ENCODE measurements around the gene STK32B.

STK32B gene

DNA sequence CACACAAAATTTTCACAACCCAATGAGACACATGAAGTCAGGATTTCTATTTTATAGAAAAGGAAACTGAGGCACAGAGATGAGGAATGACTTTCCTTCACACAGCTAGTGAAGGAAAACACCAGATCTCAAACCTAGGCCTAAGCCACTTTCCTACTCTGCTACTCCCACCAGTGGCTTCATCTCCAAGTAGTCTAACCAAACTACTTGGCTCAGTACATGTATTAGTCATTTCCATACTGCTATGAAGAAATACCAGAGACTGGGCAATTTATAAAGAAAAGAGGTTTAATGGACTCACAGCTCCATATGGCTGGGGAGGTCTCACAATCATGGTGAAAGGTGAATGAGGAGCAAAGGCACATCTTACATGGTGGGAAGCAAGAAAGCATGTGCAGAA lies 460.5 kb downstream of the STK32B start:
- no peak overlapping the region for H3K4me3 ChIP-seq (ENCODE audit: control insufficient read depth, low read depth, low read length)
- TF ChIP-seq, protein P1, sequence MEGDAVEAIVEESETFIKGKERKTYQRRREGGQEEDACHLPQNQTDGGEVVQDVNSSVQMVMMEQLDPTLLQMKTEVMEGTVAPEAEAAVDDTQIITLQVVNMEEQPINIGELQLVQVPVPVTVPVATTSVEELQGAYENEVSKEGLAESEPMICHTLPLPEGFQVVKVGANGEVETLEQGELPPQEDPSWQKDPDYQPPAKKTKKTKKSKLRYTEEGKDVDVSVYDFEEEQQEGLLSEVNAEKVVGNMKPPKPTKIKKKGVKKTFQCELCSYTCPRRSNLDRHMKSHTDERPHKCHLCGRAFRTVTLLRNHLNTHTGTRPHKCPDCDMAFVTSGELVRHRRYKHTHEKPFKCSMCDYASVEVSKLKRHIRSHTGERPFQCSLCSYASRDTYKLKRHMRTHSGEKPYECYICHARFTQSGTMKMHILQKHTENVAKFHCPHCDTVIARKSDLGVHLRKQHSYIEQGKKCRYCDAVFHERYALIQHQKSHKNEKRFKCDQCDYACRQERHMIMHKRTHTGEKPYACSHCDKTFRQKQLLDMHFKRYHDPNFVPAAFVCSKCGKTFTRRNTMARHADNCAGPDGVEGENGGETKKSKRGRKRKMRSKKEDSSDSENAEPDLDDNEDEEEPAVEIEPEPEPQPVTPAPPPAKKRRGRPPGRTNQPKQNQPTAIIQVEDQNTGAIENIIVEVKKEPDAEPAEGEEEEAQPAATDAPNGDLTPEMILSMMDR (conservative IDR thresholded peaks at IDR 0.05; ENCODE audit: control insufficient read depth, insufficient read depth, low read depth, low read length): no peak
- DNase-seq (ENCODE audit: low read depth): peak; percentile 76

DNA sequence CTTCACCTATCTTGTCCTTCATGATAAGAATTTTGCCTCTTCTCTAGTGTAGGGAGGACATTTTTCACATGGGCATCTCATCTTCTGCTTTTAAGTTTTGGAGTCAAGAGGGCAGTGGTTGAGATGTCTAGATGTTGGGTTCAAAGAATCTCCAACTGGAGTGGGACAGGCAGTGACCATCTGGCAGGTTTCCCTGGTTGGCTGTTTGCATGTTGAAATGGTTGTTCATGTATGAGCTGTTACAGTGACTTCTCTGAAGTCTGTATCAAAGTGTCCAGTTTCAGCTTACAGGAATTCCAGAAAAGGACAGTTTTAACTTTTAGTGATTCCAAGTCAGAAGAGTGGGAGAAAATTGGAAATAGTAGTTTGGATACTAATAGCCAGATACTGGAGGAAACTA lies 464.4 kb downstream of the STK32B start:
- no peak for DNase-seq (ENCODE audit: low read depth)
- H3K4me3 ChIP-seq (ENCODE audit: control insufficient read depth, low read depth, low read length): no peak overlapping the region
- TF ChIP-seq, protein P1 (conservative IDR thresholded peaks at IDR 0.05; ENCODE audit: control insufficient read depth, insufficient read depth, low read depth, low read length): no peak

DNA sequence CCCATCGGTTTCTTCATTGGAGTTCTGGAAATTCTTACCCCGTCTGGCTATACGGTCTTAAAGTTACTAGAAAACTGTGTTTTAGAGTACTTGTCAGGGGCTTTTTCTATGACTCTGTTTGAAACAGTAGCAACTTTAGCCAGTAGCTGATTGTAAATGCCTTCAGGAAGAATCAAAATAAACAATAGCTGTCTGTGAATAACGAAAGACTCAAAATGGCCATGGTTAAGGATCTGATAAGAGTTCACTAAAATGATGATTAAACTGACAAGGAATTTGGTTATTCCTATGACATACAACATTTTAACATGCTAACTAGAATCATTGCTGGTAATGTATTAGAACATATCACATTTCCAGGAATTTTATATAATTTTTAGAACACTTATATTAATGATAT lies 466.1 kb downstream of the STK32B start:
- H3K4me3 ChIP-seq (ENCODE audit: control insufficient read depth, low read depth, low read length): no peak overlapping the region
- no peak for DNase-seq (ENCODE audit: low read depth)
- TF ChIP-seq, protein P1 (conservative IDR thresholded peaks at IDR 0.05; ENCODE audit: control insufficient read depth, insufficient read depth, low read depth, low read length): no peak

DNA sequence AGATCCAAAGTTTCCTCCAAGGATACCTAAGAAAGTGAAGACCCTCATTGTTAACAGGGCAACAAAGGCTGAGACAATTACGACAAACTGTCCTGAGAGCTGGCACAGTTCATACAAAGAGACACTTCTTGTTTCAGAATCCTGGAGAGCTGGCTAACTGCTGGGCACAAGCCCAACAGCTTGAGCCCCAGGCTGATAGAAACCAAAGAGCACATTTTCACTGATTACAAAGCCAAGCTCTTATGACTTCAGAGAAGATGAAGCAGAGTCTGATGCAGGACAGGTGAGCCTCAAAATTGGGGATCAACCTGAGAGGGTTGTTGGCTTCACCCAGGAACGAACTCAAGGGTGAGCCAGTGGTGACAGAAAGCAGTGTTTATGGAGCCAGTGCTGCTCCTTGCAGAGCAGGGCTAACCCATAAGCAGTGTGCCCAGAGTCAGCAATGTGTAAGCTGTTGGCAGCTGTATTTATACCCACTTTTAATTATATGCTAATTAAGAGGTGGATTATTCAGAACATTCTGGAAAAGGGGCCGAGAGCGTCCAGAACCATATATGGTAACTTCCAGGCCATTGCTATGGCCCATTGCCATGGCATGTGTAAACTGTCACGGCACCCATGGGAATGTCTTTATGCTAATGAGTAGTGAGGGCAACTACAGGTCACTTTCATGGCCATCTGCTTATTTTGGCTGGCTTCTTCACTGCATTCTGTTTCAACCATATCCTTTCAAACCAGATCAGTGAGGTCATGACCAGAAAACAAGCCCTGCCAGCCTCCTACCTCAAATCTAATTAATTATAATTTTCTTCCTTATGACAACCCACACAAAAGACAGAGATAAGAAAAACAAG lies 473.4 kb downstream of the STK32B start:
- peak; percentile 46 for DNase-seq (ENCODE audit: low read depth)
- H3K4me3 ChIP-seq (ENCODE audit: control insufficient read depth, low read depth, low read length): no peak overlapping the region
- TF ChIP-seq, protein P1 (conservative IDR thresholded peaks at IDR 0.05; ENCODE audit: control insufficient read depth, insufficient read depth, low read depth, low read length): no peak

DNA sequence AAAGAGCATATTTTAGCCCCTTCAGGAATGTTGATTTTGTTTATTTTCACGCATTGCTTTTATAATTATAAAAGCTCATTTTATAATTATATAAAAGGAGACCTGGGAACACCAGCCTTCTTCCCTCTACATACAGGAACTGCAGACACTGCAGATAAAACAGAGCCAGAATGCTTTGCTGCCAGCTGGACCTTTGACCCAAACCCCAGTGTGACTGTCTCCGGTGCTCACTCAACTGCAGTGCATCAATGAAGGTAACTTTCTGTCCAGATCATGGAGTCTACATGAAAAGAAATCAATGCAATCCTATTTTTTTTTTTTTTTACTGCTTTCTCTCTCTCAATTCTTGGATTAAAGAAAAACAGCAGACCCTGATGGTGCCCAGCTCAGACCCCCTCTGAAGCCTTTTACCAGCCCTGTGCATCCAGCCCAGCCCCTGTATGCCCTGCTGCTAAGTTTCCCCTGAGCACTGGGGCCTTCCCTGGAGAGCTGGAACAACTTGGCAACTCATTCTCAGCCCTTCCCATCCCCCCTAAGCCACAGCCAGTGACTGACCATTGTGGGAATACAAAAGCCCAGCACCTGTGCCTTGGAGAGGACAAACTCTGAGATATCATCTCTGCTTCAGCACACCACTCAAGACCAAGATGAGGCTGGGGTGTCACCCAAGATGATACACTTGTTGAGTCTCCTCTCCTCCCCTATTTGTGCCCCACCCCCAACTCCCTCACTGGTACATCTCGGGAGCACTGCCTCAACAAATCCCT lies 475.0 kb downstream of the STK32B start:
- TF ChIP-seq, protein P1 (conservative IDR thresholded peaks at IDR 0.05; ENCODE audit: control insufficient read depth, insufficient read depth, low read depth, low read length): no peak
- DNase-seq (ENCODE audit: low read depth): no peak
- H3K4me3 ChIP-seq (ENCODE audit: control insufficient read depth, low read depth, low read length): no peak overlapping the region

DNA sequence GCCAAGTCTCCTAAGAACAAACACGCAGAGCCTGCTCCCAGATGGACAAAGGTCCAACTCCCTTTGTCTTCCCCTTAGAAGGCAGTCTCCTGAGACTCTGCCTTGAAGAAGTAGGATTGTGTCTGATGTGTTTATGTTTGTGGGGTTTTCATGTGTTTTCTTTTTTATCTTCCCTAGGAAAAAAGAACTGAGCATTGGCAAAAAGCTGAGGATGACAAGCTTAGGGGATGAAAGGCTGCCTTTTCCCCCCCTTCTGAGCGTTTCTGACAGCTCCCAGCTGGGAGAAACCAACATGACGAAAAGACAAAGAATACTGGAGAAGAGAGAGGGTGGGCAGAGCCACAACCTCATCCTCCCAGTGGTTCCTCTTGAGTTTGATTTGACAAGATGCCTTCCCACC lies 475.9 kb downstream of the STK32B start:
- no peak for DNase-seq (ENCODE audit: low read depth)
- TF ChIP-seq, protein P1 (conservative IDR thresholded peaks at IDR 0.05; ENCODE audit: control insufficient read depth, insufficient read depth, low read depth, low read length): no peak
- H3K4me3 ChIP-seq (ENCODE audit: control insufficient read depth, low read depth, low read length): no peak overlapping the region

All from fibroblast of mammary gland (primary cell).